Hematopoietic multipotent progenitor cell (in vitro differentiated cells): Measurements from ENCODE around the gene AP2M1. TPM values are rescaled to one million over a fixed set of nuclear protein-coding genes. Genes with fewer than 3 reads are reported as not detected.

ENCODE experiments used
- DNase-seq, 3 donors: peaks; one replicate each; pipeline ENCODE4 v3.0.0-alpha.2; 2011 to 2015; ENCODE audit warnings: low read depth in 2 of 3, low spot score in 2 of 3
- total RNA-seq: library from RNA; depleted of rRNA; stranded (reverse); fragments of >200 nt; gene quantifications from one replicate; pipeline ENCODE4 v1.2.3, GENCODE V29; 2012

AP2M1 gene
- total RNA-seq, 1 donor = 290 TPM

DNA sequence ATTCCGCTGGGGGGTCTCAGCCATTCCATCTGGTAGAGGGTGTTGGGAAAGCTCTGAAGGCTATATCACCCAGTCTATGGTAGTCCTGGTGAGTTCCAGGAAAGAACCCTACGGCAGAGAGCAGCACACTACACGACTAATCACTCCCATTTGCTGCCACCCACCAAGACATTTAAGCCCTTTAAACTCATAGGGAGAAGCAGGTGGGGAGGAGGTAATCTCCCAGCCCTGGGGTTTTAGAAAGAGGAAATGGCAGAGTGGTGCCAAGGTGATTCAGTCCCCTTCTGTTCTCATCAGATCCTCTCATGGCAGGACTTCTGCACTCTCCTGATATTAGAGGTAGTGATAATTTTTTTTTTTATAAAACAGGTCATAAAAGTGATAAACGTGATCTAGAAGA lies 44.2 kb downstream of the AP2M1 start:
- no peak for DNase-seq

DNA sequence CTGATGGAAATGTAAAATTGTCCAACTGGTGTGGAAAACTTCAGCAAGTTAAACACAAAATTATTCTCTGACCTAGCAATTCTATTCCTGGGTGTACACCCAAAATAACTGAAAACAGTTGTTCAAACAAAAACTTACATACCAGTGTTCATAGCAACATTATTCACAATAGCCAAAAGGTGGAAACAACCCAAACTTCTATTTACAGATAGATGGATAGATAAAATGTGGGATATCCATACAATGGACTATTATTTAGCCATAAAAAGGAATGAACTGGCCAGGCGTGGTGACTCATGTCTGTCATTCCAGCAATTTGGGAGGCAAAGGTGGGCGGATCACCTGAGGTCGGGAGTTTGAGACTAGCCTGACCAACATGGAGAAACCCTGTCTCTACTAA lies 47.9 kb downstream of the AP2M1 start:
- no peak for DNase-seq

DNA sequence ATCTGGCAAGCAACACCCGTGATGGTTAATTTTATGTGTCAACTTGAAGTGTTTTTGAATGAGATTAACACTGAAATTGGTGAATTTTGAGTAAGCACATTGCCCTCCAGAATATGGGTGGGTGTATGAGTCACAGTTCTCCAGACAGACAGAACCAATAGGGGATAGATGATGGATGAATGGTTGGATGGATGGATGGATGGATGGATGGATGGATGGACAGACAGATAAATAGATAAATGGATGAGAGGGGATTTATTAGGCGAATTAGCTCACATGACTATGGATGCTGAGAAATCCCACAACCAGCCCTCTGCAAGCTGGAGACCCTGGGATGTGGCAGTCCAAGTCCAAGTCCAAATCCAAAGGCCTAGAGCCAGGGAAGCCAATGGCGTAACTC lies 49.3 kb downstream of the AP2M1 start:
- DNase-seq = no peak

DNA sequence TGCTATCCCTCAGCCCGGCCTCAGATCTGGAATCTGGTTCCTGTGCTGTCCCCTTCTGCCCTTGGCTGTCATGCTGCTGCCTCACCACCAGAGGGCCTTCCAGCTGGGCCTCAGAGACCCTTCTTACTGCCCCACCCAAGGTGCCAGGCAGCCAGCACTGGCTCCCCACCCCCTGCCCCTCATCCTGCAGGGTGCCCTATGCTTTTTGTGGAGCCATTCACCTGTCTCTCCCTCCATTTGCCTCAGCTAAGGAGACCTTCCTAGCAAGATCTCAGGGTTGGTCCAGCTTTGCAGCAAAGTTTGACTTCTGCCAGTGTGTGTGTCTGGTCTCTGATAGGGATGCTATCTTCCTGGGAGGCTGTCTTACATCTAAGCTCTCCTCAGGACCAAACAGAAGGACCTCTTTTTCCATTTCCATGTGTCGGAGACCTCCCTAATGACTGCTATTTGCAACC lies 52.9 kb downstream of the AP2M1 start:
- peak in 2 of 3 donors; percentile 37 to 62 for DNase-seq

DNA sequence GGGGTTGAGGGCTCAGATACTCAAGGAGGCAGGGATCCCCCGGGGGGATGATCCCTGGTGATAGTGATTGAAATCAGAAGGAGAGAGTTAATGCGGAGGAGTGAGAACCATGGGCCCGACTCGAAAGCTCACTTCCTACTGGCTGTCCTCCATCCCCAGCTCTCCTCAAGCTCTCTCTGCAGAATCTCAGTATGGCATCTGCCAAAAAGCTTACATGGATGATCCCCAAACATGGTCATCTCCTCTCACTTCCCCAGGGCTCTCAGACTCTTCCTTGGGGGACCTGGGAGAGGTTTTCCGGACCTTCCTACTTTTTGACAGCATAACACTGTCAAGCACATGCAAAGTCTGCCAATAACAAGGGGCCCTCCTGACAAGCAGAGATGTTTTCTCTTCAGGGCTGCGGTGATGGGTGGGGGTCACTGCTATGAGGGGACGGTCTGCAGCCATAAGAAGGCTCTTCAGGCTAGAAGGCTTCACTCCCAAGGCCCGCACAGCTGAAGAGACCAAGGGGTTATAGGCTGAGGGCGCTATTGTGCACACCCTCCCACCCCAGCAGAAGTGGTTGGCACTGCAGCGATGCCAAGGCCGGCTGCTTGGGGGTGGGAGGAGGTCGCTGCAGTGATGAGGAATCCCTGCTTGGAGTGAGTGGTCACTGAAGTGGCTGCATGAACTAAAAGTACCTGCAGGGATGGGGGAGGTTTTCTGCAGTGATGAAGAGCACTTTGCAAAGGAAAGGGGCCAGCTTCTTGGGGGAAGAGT lies 53.9 kb downstream of the AP2M1 start:
- no peak for DNase-seq

DNA sequence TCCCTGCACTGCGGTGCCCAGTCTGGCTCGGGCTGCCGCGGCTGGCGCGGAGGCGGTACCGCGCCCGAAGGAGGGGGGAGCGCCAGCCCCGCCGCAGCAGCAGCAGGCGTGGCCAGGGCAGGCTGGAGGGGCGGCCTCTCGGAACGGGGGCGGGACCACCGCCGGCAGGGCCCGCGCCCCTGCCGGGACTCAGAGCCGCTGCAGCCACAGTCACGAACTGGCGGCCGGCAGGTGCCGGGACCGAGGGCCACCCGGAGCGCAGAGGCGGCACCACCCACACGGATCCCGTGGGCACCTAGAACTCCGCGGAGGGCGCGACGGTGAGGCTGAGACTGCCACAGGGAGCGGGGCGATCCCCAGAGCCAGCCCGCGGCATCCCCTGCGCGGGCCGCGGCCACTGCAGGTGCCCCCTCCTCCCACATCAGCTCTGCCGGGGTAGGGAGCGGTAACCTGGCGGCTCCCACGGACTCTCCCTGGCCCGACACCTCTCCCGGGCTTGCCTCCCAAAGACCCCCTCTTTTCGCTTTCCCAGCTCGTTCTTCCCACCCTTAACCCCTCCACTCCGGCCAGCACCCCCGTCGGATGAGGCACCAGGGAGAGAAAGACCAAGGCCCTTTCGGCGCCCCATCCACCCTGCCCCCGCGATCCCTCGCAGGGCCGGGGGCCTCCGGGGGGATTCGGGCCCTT lies 54.9 kb downstream of the AP2M1 start, which contains the start of gene VWA5B2:
VWA5B2 (plus strand) TSS at position 192 of the 687 bp plus-strand sequence. CDS start 944 bp downstream, outside the sequence.
- DNase-seq = peak in 2 of 3 donors; percentile 71 to 76

DNA sequence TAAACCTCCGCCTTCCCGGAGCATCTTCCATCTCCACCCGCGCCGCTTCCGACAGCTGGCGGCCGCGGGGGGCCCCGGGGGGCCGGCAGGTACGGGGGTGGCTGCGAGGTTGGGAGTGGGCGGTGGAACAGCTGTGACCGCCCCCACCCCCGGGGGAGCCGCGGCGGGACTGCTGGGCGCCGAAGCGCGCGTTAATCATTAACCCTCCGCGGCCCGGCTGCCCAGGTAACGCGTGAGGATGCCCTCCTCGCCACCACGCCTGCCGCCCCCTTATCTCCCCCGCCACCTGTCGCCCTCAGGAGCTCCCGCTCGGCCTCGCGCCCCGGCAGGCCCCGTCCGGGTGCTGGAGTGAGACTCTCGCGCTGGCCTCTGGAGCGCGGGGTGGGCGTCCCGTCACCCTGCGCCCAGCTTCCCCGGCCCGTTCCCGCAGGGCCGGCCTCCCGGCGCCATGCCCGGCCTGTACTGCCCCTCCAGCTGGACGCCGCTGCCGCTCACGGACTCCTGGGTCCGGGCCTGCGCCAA lies 55.5 kb downstream of the AP2M1 start:
- DNase-seq = peak in 2 of 3 donors; percentile 36 to 44

DNA sequence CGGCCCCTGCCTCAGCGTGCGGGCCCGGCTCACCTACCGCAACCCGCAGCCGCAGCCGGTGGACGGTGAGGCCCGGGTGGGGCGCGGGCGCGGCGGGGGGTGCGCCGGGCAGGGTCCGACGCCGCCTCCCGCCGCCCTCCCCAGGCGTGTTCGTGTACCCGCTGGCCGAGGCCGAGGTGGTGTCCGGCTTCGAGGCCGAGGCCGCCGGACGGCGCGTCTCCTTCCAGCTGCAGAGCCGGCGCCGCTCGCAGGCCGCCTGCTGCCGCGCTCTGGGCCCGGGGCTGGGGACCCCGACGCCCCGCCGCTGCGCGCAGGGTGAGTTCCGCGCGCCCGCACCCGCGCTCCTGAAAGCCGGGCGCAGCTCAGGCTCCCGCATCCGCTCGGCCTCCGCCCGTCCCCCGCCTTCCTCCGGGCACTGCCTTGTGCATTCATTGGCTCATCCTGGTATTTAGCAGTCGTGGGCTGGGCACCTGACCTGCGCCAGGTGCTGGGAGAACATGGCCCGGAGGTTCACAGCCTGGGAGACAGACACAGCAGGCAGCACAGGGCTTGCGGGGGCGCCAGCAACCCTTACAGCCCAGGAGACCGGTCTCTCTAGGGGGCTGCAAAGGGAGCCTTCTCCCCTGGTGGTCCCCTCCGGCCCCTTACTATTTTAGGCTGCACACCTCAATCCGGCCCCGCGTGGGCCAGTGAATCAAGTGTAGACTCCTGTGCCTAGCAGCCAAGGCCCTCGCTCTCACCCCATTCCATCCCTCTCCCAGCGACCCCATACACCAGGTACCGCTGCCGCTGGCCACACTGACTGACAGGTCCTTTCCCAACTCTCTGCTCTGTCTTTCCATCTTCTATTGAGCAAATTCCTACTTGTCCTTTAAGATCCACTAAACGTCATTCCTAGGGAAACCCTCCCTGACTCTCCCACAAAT lies 56.2 kb downstream of the AP2M1 start:
- DNase-seq = no peak

DNA sequence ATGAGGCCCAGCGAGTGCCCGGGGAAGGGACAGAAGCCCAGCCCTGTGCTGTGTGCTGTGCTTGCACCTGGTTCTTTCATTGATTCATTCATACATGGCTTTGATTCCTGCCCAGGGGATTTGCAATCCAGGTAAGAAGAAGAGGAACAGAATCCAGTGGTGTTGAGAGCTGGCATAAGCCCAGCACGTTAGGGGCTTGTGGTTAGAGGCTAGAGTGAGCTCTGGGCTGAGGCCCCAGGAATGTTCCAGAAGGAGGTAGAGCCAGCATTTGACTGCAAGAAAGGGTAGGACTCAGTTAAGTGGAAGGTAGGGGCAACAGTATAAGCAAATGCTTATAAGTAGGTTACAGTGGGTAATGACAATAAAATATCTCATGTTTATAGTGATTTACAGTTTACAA lies 57.0 kb downstream of the AP2M1 start:
- DNase-seq = no peak

DNA sequence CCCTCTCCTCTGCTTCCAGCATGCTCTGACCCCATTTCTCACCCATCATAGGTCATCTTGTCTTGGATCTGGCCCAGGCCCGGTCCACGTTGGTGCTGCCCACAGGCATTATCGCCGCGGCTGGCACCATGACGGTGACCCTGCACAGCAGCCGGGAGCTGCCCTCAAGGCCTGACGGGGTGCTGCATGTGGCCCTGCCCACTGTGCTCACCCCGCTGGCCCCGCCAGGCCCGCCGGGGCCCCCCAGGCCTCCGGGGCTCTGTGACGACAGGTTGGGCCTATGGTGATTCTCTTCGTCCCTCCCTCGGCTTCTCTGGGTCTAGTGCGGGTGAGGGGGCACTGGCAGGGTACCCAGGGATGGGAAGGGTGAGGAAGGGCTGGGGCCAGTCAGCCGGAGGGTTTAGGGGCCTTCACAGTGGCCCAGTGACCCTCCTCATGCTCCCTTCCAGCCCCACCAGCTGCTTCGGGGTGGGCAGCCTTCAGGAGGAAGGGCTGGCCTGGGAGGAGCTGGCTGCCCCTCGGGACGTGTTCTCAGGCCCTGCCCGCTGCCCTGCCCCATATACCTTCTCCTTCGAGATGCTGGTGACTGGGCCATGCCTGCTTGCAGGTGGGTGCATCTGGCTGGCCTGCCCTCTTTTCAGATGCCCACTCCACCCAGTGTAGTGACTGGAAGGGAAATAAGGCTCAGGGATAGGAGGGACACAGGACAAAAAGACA lies 58.6 kb downstream of the AP2M1 start:
- DNase-seq = no peak

Other genes with a start within 250 kb of the AP2M1 start
- gene ABCC5, start 157.0 kb upstream of the AP2M1 start, total RNA-seq = 18.3 TPM
- gene HTR3D, start 143.1 kb upstream of the AP2M1 start, total RNA-seq = not detected
- gene HTR3C, start 121.8 kb upstream of the AP2M1 start, total RNA-seq = not detected
- not detected for gene HTR3E, start 77.8 kb upstream of the AP2M1 start, total RNA-seq
- gene EIF2B5, start 39.5 kb upstream of the AP2M1 start, total RNA-seq = 60.3 TPM
- 38.0 TPM for gene DVL3, start 19.5 kb upstream of the AP2M1 start, total RNA-seq
- 53.9 TPM for gene ABCF3, start 11.3 kb downstream of the AP2M1 start, total RNA-seq
- under 0.01 TPM for gene VWA5B2, start 54.7 kb downstream of the AP2M1 start, total RNA-seq
- 54.7 TPM for gene ALG3, start 74.1 kb downstream of the AP2M1 start, total RNA-seq
- 9.7 TPM for gene EEF1AKMT4, start 74.8 kb downstream of the AP2M1 start, total RNA-seq
- gene CAMK2N2, start 86.7 kb downstream of the AP2M1 start, total RNA-seq = not detected
- not detected for gene ECE2, start 101.2 kb downstream of the AP2M1 start, total RNA-seq
- 259 TPM for gene PSMD2, start 124.4 kb downstream of the AP2M1 start, total RNA-seq
- gene EIF4G1, start 139.8 kb downstream of the AP2M1 start, total RNA-seq = 184 TPM
- gene FAM131A, start 162.7 kb downstream of the AP2M1 start, total RNA-seq = 17.0 TPM
- gene CLCN2, start 186.8 kb downstream of the AP2M1 start, total RNA-seq = 3.5 TPM
- 46.9 TPM for gene POLR2H, start 186.9 kb downstream of the AP2M1 start, total RNA-seq
- gene THPO, start 203.4 kb downstream of the AP2M1 start, total RNA-seq = not detected
- gene CHRD, start 205.2 kb downstream of the AP2M1 start, total RNA-seq = under 0.01 TPM